GM12878 (cell line): ENCODE data around the gene TOR1A.

Experiments used
- BACH1 ChIP-seq: fragments of 450-650 bp; IDR thresholded peaks from 2 replicates; pipeline ENCODE4 v1.6.1; 2017; ENCODE audit warnings: mild to moderate bottlenecking, borderline replicate concordance
- CTCF ChIP-seq, 3 experiments: IDR thresholded peaks in 2 of 3; conservative IDR thresholded peaks in 1 of 3; 2 replicates each; pipeline ENCODE4 v1.5.1; 2011; ENCODE audit warnings: low read depth in 3 of 3, low read length in 3 of 3, mild to moderate bottlenecking in 3 of 3, control low read depth in 2 of 3, moderate library complexity in 2 of 3, inconsistent platforms in 1 of 3, mixed read lengths in 1 of 3; ENCODE audit not compliant: control insufficient read depth in 2 of 3, insufficient read depth in 1 of 3; ENCODE audit errors: extremely low read depth in 1 of 3
- EP300 ChIP-seq, 2 experiments: fragments of 150-350 bp in 1 of 2; IDR thresholded peaks; 2 replicates each; pipeline ENCODE4 v1.6.1; 2011 to 2012; ENCODE audit warnings: low read depth in 2 of 2, low read length in 2 of 2, borderline replicate concordance in 1 of 2, improper control_type of control experiment in 1 of 2, inconsistent platforms in 1 of 2; ENCODE audit not compliant: control insufficient read depth in 1 of 2
- EZH2 ChIP-seq: IDR thresholded peaks from 2 replicates; pipeline ENCODE4 v1.6.1; 2012; ENCODE audit warnings: low read depth, mild to moderate bottlenecking, control low read depth, inconsistent platforms, low read length, borderline replicate concordance; ENCODE audit not compliant: control insufficient read depth
- FOS ChIP-seq: IDR thresholded peaks from 3 replicates; pipeline ENCODE4 v1.6.1; 2011; ENCODE audit warnings: borderline replicate concordance; ENCODE audit not compliant: insufficient read length; ENCODE audit errors: extremely low read depth
- POLR2AphosphoS5 ChIP-seq: IDR thresholded peaks from 2 replicates; pipeline ENCODE4 v1.6.1; 2011; ENCODE audit warnings: mild to moderate bottlenecking, low read length, inconsistent platforms
- SIN3A ChIP-seq: IDR thresholded peaks from 2 replicates; pipeline ENCODE4 v1.6.1; 2012; ENCODE audit warnings: low read depth, low read length, improper control_type of control experiment
- SP1 ChIP-seq: IDR thresholded peaks from one replicate; pipeline ENCODE4 v1.6.1; 2011; ENCODE audit warnings: low read depth, low read length

- TF ChIP-seq FOS = no peak
- no peak for TF ChIP-seq EP300 (IDR thresholded peaks at IDR 0.05; ENCODE audit: borderline replicate concordance in 1 of 2, control insufficient read depth in 1 of 2, low read depth in 2 of 2, low read length in 2 of 2)
- TF ChIP-seq SP1 = no peak
- TF ChIP-seq POLR2AphosphoS5 = no peak
- TF ChIP-seq CTCF (IDR thresholded peaks at IDR 0.05 in 2 of 3, conservative IDR thresholded peaks at IDR 0.05 in 1 of 3; ENCODE audit: control insufficient read depth in 2 of 3, extremely low read depth in 1 of 3, insufficient read depth in 1 of 3, low read depth in 3 of 3, low read length in 3 of 3) = no peak
- no peak for TF ChIP-seq SIN3A
- TF ChIP-seq EZH2 = no peak
- no peak for TF ChIP-seq BACH1
Observed at GRCh38 chr9:129852579-129852978, 28.6 kb upstream of the TOR1A start.
